GM19455 (cell line): ENCODE measurements around the gene PLCG2.
"Not testable (repeated sequence)": the region's sequence is repeated elsewhere in the genome, so short reads cannot be mapped to it uniquely, and the experiment has no call there.

Source experiments
- ATAC-seq: cut with Tn5 transposase; IDR thresholded peaks from one replicate; pipeline ENCODE4 v1.9.1; 2021; ENCODE audit not compliant: unreplicated experiment

Gene PLCG2

GRCh38 chr16:81873843-81874752, 95.0 kb downstream of the PLCG2 start:
- no peak for ATAC-seq

- ATAC-seq, result no peak
Measured at GRCh38 chr16:81875461-81875860, 96.4 kb downstream of the PLCG2 start.

GRCh38 chr16:81876273-81876900, 97.3 kb downstream of the PLCG2 start:
- ATAC-seq, result no peak

DNA sequence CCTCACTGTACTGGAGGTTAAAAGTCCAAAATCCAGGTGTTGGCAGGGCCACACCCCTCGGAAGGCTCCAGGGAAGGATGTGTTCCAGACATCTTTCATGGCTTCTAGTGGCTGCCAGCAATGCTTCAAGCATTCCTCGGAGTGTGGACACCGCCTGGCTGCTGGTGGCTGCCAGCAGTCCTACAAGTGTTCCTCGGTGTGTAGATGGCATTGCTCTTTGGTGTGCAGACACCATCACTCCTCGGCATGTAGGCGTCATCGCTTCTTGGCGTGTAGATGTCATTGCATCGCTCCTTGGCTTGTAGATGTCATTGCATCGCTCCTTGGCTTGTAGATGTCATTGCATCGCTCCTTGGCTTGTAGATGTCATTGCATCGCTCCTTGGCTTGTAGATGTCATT, 98.4 kb downstream of the PLCG2 start:
- not testable (repeated sequence) for ATAC-seq

GRCh38 chr16:81878529-81878928, 99.4 kb downstream of the PLCG2 start:
- ATAC-seq, result no peak

GRCh38 chr16:81879625-81880024, 100.5 kb downstream of the PLCG2 start:
- ATAC-seq, result no peak

DNA sequence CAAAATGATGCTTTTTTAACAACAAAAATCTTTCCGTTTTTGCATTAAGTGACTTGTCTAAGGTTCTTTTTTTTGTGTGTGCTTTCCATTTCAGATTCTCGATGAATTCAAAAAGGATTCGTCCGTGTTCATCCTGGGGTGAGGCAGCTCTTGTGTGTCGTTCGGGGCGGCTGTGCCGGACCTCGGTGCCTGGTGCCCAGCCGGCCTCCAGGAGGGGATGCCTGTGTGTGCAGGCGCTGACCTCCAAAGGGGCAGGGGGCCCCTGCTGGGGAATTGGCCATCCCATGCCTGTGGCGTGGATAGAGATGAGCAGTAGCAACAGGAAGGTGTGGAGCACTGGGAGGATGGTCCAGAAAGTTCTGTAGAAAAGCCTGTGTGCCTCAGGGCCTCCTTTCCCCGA, 101.7 kb downstream of the PLCG2 start:
- ATAC-seq, result no peak

- ATAC-seq, result no peak
Measured at GRCh38 chr16:81881228-81881627, 102.1 kb downstream of the PLCG2 start.

GRCh38 chr16:81882559-81882958, 103.5 kb downstream of the PLCG2 start:
- ATAC-seq, result no peak

DNA sequence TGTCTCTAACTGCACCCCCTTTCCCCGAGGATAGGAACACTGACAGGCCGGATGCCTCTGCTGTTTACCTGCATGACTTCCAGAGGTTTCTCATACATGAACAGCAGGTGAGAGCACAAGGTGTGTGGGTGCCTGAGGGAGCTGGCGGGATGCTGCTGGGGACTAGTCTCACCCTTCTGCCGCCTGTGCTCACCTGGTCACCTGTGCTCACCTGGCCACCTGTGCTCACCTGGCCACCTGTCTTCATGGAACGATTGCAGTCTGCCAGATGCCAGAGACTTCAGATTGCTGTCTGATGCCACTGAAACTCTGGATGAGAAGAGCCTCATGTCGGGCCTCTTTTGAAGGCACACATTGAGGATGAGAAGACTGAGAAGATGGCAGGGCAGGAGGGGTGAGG, 104.1 kb downstream of the PLCG2 start:
- ATAC-seq, result no peak

DNA sequence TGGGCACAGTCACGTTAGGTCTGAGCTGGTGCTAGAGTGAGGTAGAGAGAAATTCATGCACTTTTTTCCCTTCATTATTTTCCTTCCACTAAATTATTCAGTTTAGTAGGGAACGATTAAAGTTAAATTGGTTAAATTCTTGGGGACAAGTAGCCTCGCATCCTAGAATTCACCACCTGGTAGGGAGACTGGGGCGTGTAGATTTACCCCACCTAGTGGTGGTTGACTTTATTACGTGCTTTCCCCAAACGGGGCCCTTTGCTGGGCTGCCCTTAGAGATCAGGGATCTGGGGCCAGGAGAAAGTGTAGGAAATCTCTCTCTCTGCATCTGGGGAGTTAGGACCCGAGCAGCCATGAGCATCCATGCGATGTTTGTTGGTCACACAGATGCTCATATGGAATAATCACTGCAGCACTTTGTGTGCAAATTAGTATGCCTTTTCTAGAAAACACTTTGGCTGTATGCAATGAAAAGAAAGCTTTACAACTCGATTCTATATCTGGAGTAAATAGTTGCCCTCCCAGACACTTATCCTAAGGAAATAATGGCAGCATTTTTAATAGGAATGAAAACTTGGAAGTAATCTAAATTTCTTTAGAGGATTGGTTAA, 107.0 kb downstream of the PLCG2 start:
- ATAC-seq, result no peak

DNA sequence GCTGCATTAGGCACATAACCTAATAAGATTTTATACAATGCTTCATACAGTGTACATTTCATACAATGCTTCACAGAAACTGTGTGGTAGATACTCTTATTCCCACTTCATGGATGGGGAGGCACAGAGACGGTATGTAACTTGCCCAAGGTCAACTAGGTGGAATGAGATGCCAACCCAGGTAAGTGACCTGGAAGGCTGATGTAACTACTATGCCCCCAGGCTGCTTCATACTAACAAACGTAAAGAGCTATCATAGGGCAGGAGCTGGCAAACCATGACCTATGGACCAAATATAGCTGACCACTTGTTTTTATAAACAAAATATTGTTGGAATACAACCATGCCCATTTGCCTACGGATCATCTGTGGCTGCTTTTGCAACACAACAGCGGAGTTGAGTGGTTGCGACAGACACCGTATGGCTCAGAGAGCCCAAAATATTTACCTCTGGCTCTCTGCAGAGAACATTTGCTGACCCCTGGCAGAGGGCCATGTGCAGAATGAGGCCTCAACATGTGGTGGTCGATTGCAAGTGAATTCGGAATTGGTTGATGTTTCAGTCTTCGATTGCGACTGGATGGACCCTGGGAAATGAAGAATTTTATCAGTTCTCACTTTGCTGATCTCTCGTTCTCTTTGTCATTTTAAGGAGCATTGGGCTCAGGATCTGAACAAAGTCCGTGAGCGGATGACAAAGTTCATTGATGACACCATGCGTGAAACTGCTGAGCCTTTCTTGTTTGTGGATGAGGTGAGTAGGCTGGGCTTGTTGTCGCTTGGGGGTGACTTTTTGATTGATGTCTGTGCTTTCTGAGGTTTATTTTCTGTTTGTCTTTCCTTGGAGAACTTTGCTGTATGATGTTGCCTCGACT, 109.7 kb downstream of the PLCG2 start:
- no peak for ATAC-seq

- no peak for ATAC-seq
Measured at GRCh38 chr16:81891736-81892364, 112.8 kb downstream of the PLCG2 start.

DNA sequence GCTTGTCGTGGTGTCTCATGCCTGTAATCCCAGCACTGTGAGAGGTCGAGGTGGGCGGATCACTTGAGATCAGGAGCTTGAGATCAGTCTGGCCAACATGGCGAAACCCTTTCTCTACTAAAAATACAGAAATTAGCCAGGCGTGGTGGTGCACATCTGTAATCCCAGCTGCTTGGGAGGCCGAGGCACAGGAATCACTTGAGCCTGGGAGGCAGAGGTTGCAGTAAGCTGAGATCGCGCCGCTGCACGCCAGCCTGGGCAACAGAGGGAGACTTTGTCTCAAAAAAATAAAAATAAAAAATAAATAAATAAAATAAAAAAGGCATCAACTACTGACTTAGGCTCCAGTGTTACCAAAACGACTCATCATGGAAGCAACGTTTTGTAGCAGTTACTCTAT, 115.5 kb downstream of the PLCG2 start:
- no peak for ATAC-seq

DNA sequence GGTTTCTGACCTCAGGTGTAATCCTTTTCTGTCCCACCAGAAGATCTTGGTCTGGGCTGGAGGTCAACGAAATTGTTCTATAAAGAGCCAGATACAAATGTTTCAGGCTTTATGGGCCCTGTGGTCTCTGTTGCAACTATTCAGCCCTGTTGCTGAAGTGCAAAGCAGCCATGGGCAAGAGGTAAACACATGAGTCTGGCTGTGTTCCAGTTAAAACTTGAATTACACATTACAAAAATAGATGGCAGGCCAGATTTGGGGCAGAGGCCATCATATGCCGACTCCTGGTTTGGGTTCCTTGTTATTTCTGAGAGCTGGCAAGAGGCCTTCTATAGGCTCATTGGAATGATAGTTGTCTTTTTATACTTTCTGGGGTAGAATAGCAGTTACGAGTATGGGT, 117.8 kb downstream of the PLCG2 start:
- no peak for ATAC-seq

GRCh38 chr16:81899601-81900000, 120.5 kb downstream of the PLCG2 start:
- no peak for ATAC-seq

GRCh38 chr16:81900014-81900413, 120.9 kb downstream of the PLCG2 start:
- no peak for ATAC-seq

- no peak for ATAC-seq
Measured at GRCh38 chr16:81900456-81900855, 121.4 kb downstream of the PLCG2 start.

DNA sequence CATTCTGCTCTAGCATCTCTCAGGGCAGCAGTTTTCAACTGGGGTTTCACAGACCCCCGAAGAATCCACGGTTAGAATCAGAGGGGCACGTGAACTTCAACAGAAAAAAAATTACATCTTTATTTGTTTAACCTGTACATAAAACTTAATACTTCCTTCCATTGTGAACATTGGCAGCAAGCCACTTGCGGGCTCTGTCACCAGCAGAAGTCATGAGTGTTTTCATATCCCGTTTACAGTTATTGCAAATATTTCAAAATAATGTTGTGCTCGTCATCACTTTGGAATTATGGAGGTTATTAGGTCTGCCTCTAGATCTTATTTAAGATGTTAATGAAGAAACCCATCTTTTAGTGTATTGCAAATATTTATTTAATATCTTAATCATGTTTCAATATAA, 122.4 kb downstream of the PLCG2 start:
- no peak for ATAC-seq

- no peak for ATAC-seq
Measured at GRCh38 chr16:81902025-81902424, 122.9 kb downstream of the PLCG2 start.

DNA sequence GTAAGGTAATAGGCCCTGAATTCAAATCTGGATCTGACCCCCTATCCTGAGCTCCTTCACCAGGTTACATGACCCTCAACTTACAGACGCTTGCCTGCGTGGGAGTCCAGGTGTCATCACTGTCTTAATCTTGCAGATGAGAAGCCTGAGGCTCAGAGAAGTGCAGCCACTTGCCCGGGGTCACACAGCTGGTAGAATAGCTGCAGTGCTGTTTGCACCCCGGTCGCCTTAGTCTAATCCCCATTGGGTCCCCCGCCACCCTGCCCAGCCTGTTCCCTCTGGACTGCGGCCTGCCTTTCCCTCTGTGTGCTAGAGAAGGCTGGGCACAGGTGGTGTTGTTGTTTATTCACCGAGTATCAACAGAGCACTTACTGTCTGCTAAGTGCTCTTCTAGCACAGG, 125.2 kb downstream of the PLCG2 start:
- ATAC-seq, result no peak
